Head of caudate nucleus (tissue), 42 donors: Measurements from ENCODE around the gene MAG.

Experiments
- DNase-seq, 42 donors: peaks; one replicate each; pipeline versions ENCODE4 v3.0.0 to v3.0.0-alpha.2; 2020 to 2021; ENCODE audit warnings: mixed read lengths in 7 of 42
- intact Hi-C: fragments of 100-400 bp; cut with DNase I; formaldehyde crosslinking; loops from one replicate; pipeline ENCODE4 v1.15.0; 2022

The MAG gene, protein sequence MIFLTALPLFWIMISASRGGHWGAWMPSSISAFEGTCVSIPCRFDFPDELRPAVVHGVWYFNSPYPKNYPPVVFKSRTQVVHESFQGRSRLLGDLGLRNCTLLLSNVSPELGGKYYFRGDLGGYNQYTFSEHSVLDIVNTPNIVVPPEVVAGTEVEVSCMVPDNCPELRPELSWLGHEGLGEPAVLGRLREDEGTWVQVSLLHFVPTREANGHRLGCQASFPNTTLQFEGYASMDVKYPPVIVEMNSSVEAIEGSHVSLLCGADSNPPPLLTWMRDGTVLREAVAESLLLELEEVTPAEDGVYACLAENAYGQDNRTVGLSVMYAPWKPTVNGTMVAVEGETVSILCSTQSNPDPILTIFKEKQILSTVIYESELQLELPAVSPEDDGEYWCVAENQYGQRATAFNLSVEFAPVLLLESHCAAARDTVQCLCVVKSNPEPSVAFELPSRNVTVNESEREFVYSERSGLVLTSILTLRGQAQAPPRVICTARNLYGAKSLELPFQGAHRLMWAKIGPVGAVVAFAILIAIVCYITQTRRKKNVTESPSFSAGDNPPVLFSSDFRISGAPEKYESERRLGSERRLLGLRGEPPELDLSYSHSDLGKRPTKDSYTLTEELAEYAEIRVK

DNA sequence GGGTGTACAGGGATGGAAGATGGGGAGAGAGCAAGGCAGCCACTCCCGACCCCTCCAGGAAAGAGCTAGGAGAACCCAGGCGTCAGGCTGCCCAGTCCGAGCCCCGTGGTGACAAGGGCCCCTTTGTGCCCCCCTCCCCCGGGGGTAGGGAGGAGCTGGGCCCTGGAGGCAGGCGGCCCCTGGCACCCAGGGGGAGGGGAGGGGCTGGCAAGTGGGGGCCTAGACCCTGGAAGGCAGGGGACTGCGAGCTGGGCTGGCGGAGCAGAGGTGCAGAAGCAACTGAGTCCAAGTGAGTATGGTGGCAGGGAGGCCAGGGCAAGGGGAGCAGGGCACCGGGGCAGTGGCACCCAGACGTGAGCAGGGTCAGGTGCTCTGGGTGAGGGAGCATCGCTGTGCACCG lies at the start of gene MAG:
MAG (plus strand) TSS at position 246 of the 400 bp plus-strand sequence. CDS start 3,248 bp downstream, outside the sequence.
- DNase-seq = peak; percentile 81 to 98 (median 94)
- intact Hi-C loops = no loop called here

DNA sequence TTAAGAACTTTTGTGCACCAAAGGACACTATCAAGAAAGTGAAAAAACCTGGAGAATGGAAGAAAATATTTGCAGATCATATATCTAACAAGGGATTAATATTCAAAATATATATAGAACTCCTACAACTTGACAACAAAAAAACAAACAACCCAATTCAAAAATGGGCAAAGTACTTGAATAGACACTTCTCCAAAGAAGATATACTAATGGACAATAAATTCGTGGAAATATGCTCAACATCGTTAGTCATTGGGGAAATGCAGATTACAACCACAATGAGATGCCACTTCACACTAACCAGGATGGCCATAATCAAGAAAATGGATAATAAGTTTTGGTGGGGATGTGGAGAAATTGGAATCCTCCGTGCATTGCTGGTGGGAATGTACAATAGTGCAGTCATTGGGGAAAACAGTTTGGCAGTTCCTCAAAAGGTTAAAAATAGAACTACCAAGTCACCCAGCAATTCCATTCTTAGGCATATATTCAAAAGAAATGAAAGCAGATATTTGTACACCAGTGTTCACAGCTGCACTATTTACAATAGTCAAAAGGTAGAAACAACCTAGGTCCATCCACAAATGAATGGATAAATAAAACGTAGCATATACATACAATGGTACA lies 45.4 kb upstream of the MAG start:
- DNase-seq = no peak
- intact Hi-C loops = no loop called here

DNA sequence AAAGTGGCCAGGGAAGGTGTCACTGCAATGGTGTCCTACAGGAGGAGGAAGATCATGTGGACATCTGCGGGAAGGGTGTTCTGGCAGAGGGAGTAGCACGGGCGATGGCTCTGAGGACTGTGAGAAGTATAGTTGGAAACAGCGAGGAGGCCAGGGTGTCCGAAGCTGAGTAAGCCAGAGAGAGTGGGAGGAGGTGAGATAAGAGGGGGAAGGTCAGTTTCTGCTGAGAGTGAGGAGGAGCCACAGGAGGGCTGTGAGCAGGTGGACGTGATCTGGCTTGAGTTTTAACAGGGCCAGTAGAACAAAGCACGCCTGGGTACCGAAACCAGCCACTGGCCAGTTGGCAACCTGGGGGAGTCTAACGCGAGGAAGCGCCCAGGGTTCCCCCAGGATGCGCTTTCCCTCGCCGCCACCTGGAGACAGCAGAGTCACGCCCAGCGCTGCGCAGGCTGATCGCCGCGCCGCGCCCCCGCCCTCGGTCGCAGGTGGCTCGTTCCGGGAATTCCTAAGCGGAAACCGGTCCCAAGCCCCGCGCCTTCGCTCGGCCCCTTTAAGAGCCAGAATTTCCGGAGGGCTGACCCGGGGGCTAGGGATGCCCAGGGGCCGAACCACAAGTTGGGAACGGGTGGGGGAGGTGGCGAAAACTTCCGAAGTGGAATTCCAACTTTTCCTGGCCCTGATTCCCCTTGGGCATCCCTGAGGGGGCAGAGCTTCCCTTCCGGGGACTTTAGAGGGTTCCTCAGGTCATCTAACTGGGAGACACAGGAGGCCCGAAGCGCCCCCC lies 44.2 kb upstream of the MAG start:
- DNase-seq = peak in 5 of 42 donors; percentile 28 to 51 (median 41)

DNA sequence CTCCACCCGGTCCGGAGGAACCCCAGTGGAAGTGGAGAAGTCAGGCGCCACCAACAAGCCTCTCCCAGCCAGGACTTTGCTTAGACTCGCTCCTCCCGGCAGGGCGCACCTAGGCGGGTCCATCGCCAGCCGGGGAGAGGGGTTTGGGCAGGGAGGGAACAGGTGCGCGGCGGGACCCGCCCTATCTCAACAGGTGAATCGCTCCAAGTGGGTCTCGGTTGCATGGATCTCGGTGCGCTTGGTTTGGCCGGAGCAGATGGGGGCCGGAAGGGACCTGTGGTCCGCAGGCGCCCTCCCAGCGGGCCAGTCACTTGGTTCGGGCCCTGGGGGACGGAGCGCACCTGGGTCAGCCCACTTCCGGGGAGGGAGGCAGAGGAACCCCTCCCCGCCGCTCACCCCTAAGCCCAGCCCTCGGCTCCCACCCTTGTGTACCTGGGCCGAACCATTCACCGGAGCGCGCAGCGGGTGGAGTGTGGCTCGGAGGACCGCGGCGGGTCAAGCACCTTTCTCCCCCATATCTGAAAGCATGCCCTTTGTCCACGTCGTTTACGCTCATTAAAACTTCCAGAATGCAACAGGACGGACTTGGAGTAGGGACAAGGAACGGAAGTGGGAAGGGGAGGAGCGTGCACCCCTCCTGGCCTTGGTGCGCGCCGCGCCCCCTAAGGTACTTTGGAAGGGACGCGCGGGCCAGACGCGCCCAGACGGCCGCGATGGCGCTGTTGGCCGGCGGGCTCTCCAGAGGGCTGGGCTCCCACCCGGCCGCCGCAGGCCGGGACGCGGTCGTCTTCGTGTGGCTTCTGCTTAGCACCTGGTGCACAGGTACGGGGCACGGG lies 43.4 kb upstream of the MAG start, which contains the start of gene LSR:
LSR (plus strand) TSS at position 693 of the 836 bp plus-strand sequence; CDS start at position 714, 21 bp downstream.
- peak in 3 of 42 donors; percentile 28 to 34 (median 28) for DNase-seq
- intact Hi-C loops = no loop called here

More for the DNA sequence above, 44.2 kb upstream of the MAG start:
- intact Hi-C loops = no loop called here

DNA sequence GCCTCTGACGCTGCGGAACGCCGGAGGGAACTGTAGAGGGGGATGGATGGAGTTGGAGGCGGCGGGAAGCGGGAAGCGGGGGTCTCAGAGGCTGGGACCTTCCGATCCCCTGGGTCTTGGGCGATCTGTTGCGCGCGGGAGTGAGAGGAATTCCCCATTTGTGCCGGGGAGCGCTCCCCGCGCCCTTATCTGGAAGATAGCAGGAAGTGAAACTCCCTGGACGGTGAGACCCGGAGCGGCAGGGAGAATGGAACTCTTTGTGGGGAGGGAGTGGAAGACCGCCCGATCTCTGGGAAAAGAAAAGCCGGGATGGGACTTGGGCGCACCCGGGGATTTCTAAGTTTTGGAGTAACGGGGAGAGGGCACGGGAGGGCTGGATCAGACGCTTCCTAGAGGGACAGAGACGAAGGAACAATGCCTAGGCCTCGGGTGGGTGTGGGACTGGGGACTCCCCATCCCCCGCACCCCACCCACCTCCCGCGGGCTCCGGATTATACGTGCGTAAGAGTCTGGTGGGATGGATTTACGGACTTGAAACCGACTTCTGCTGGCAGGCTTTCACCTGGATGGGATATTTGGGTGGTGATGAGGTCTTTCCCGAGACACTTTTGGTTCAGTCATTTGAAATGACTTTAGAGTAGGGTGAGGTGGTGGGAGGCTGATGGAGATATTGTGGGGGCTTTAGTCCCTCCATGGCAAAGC lies 42.7 kb upstream of the MAG start:
- DNase-seq = peak in 3 of 42 donors; percentile 27 to 42 (median 27)
- intact Hi-C loops = no loop called here

DNA sequence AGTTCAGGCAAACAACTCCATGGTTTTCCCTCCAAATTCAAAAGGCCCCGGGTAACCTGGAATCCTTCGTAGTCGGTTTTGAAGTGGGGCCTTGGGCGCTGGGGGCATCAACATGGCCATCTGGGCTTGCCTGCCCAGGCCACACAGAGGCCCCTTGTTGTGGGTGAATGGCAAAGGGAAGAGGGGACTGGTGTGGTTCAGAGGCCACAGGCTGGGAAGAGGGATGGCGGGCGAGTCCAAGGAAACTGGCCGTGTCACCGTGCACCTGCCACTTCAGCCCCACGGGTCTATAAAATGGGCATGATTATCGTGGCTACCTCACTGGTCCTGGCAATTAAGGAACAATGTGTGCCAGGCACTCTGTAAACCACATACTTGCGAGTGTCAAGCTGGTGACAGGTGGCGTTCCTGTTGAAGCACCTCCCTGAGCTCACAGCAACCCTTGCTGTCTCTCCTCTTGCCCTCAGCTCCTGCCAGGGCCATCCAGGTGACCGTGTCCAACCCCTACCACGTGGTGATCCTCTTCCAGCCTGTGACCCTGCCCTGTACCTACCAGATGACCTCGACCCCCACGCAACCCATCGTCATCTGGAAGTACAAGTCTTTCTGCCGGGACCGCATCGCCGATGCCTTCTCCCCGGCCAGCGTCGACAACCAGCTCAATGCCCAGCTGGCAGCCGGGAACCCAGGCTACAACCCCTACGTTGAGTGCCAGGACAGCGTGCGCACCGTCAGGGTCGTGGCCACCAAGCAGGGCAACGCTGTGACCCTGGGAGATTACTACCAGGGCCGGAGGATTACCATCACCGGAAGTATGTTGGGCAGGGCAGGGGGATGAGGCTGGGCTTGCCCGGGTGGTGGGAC lies 41.9 kb upstream of the MAG start:
- intact Hi-C loops = no loop called here
- DNase-seq = peak in 3 of 42 donors; percentile 17 to 34 (median 28)

DNA sequence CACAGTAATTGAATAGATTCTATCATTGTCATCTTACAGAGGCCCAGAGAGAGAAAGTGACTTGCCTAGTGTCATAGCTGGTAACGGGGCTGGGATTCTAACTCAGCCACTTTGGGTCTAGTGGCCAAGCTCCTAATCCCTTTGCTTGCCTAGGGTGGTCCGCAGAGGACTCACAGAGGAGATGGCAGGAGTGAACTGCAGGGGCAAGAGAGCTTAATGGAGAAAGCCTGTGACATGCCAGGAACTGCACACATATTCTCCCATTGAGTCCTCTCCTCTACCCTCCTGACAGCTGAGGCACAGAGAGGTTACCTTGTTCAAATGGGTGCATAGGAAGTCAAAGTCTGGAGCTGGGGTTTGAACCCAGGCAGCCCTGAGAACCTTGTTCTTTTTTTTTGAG lies 40.5 kb upstream of the MAG start:
- DNase-seq = peak in 2 of 42 donors; percentile 6 to 13
- intact Hi-C loops = no loop called here

DNA sequence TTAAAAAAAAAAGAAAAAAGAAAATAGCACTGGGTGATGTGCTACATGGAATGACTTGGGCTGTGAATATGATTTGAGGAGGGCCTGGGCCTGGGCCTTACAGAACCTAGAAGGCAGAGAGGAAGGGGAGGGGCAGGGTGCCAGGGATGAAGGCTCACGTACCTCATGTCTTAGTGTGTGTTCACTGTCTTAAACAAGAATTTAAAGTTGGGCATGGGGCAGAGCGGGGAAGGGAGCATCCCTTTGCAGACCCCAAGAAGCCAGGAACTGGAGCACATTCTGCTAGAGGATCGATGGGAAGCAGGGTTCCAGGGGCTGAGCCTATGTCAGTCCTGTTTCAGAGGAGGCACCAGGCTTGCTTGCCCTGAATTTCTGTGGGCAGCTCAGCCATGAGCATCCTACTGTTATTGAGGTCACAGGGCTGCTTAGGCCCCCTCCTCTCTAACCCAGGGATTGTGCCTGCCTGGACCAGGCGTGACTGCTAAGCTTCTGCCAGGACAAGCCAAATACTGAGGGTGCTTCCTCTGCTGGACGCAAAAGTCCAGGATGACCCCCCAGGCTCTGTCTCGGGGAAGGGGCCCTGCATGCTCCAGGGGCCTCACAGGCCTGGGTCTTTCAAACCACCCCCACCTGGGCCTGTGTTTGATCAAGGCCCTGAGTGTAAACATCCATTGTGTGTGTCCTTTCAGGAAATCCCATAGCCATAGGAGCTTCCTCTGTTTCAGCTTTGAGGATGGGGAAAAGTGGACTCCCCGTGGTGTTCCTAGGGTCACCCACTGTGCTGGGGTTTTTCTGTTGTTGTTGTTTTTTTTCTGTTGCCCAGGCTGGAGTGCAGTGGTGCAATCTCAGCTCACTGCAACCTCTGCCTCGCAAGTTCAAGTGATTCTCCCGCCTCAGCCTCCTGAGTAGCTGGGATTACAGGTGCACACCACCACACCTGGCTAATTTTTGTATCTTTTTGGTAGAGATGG lies 38.4 kb upstream of the MAG start:
- peak in 3 of 42 donors; percentile 8 to 30 (median 14) for DNase-seq
- intact Hi-C loops = no loop called here

DNA sequence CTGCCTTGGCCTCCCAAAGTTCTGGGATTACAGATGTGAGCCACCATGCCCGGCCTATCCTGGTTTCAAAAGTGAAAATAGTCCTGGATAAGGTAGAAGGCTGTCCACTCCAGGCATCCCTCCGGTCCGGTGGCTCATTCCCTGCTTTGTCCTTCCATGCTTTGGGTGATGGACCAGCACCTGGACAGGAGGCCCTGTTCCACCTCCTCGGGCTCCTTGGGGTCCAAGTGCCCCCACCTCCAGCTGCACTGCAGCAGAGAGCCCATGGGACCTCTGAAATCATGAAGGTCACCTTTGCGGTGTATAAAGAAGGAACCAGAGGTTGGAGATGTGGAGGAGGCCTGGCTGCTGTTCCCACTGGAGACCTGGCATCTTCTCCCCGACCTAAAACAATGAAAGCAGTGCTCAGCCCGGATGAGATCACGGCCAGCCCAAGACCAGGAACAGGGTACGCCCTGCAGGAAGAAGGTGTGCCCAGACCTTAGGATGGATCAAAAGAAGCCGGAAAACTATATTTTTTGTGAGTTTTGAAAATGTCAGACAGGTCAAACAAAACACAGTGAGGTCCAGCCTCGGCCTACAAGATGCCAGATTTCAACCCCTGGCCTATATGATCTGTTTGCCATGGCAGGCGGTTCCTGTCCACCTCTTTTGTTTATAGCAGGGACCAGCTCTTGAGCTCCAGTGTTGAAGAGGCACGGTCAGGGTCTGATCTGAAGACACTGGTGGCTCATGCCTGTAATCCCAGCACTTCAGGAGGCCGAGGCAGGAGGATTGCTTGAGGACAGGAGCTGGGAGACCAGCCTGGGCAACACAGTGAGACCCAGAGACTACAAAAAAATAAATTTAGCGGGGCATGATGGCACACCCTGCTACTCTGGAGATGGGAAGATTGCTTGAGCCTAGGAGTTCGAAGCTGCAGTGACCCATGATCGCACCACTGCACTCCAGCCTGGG lies 37.3 kb upstream of the MAG start:
- intact Hi-C loops = no loop called here
- peak in 3 of 42 donors; percentile 10 to 23 (median 15) for DNase-seq

DNA sequence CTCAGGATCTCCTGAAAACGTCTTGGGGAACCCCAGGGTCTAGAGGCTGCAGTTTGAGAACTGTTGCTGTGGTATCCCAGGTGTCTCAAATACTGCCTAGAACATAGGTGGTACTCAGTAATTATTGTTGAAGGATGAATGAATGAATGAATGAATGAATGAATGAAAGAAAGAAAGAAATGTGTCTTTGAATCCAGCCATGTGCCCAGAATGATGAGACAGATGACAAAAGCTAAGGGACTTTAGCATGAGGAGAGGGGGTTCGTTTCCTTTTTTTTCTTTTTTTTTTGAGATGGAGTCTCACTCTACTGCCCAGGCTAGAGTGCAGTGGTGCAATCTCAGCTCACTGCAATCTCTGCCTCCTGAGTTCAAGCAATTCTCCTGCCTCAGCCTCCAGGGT lies 35.4 kb upstream of the MAG start:
- intact Hi-C loops = no loop called here
- no peak for DNase-seq

DNA sequence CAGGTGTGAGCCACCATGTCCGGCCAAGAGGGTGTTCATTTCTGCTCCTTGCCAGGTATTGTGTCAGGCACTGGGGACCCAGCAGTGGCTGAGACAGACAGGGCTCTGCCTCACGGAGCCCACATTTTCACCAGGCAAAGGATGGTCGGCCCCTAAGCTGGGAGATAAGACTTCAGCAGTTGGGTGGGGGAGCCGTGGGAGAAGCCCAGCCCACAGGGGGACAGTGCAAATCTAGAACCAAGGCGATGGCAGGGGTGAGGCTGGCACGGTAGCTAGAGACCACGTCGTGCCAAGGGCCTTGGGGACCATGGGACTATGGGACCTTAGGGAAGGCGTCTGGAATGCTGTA lies 34.9 kb upstream of the MAG start:
- intact Hi-C loops = no loop called here
- peak in 2 of 42 donors; percentile 13 to 16 for DNase-seq

DNA sequence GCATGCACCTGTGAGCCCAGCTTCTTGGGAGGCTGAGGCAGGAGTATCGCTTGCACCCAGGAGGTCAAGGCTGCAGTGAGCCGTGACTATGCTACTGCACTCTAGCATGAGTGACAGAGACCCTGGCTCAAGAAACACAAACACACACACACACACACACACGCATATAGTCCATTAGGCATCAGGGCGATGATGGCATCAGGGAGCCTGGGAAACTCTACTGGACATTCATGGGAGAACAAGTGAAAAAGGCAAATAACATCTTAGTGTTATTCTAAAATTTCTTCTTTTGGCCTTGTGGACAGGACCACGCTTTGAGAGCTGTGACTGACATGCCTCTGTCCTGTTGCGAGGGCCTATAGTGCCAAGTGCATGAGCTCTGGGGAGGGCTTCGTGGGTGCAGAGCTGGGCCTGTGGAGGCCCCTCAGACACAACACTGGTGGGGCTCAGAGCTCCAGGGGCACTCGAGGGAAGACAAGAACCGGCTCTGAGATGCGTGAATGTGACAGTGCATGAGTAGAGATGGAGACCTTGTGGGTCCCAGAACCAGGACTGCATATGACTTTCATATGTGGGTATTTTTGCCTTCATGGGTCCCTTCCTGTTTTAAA lies 31.2 kb upstream of the MAG start:
- peak in 7 of 42 donors; percentile 0 to 39 (median 32) for DNase-seq
- intact Hi-C loops = no loop called here

DNA sequence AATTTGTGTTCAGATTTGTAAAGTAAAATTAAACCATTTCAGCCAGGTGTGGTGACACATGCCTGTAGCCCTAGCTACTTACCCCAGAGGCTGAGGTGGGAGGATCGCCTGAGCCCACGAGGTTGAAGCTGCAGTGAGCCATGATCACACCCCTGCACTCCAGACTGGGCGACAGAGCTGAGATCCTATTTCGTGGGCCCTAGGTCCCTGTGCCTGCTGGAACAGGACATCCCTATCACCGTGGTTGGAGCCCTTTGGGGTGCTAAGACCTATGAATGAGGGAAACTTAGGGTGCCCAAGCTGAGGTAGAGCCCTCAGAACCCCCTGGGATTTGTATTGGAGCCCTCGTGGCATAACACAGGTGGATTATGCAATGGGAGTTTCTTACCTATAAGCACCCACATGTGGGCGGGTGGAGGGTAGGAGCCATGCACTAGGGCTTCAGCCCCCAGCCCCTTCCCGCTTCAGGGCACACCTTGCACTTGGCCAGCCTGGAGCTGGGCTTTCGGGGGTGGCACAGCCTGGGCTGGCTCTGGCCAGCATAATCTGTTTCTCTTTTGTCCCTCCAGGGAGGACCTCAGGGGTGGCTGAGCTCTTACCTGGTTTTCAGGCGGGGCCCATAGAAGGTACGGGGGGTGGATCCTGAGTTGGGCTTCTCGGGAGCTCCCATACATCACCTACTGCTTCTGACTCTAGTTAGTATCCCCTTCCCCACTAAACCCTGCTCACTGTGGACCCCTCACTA lies 30.4 kb upstream of the MAG start:
- intact Hi-C loops = no loop called here
- peak in 13 of 42 donors; percentile 7 to 76 (median 37) for DNase-seq
